Skin epidermis (tissue), 12 donors: ENCODE measurements around the gene INF2.
"Not testable (repeated sequence)": the region's sequence is repeated elsewhere in the genome, so short reads cannot be mapped to it uniquely, and the experiment has no call there.

ENCODE experiments used
- H3K27ac ChIP-seq, 21 experiments: fragments of 200-600 bp; sonication (generic) in 11 of 21; one replicate each; pipeline ENCODE4 v1.5.0; 2020; ENCODE audit warnings: mild to moderate bottlenecking in 3 of 21, inconsistent platforms in 2 of 21, moderate library complexity in 2 of 21
- H3K4me3 ChIP-seq, 7 experiments: fragments of 200-600 bp; sonication (generic) in 2 of 7; one replicate each; pipeline ENCODE4 v1.5.0; 2020; ENCODE audit warnings: inconsistent platforms in 2 of 7, mild to moderate bottlenecking in 2 of 7, moderate library complexity in 1 of 7

INF2 gene

GRCh38 chr14:104741108-104741802 is 51.8 kb downstream of the INF2 start:
- no peak overlapping the region for H3K4me3 ChIP-seq
- H3K27ac ChIP-seq: no peak overlapping the region

GRCh38 chr14:104741803-104742251 is 52.4 kb downstream of the INF2 start:
- H3K27ac ChIP-seq: no peak overlapping the region
- no peak overlapping the region for H3K4me3 ChIP-seq

- H3K27ac ChIP-seq: no peak overlapping the region
- H3K4me3 ChIP-seq: no peak overlapping the region
Measured at GRCh38 chr14:104742586-104743455, 53.4 kb downstream of the INF2 start.

DNA sequence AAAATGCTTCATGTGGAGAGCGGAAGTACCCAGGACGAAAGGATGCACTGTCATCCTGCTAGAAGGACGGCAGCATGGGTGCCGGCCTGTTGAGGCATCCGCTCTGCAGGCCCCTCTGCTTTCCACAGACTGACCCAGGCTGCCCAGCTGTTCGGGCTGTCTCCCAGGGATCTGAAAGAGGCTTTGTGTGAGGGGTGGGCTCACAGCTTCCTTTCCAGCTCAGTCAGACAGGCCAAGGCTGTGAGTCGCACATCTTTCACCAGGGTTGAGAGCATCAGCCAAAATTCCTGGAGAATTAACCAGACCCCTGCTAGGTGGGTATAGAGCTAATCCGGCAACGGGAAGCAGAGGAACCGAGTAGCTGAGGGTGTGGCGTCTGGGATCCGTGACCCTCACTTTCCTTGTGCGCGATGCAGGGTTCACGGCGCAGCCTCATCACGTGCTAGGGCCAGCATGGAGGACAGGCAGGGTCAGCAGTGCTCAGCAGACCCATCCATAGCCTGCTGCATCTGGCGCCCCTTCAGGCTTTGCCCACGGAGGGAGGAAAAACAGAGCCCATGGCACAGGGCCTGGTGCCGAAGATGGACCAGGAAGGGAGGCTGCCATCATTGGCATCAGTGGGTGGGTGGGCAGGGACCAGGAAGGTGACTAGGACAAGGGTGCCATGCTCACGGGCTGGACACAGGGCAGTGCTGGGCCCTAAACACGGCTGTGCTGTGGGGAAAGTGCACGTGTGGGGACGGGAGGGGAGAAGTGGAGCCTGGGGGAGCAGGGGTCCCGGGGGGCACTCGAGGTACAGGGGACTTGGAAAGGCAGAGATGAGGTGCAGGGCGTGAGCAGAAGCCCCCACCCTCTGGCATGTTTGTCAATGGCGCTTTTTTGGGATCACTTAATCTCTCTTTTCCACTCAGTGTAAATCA is 54.3 kb downstream of the INF2 start:
- Histone ChIP-seq H3K4me3 (no peak overlapping the region), H3K27ac (no peak overlapping the region)

- Histone ChIP-seq H3K4me3 (no peak overlapping the region), H3K27ac (no peak overlapping the region)
Measured at GRCh38 chr14:104744484-104744883, 55.1 kb downstream of the INF2 start.

GRCh38 chr14:104745431-104745830 is 56.0 kb downstream of the INF2 start:
- Histone ChIP-seq H3K27ac (no peak overlapping the region), H3K4me3 (no peak overlapping the region)

DNA sequence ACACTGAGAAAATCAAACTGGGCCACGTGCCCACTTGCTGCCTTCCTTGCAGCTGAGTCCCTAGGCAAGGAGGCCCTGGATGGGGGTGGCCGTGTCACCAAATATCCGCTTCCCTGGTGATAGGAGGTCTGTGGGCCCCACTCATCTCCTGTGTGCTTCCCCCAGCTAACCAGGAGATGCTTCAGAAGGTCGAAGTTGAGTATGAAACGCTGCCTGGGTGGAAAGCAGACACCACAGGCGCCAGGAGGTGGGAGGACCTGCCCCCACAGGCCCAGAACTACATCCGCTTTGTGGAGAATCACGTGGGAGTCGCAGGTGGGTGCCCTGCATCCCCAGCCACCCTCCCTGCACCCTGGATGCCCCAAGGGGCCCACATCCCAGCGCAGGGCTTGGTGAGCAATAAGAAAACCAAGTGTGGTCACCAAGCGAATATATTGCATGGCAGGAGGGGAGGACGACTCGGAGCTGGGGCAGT is 56.7 kb downstream of the INF2 start:
- Histone ChIP-seq H3K4me3 (no peak overlapping the region), H3K27ac (peak overlapping the region in 9 of 21 experiments; percentile 4 to 60 (median 35))

DNA sequence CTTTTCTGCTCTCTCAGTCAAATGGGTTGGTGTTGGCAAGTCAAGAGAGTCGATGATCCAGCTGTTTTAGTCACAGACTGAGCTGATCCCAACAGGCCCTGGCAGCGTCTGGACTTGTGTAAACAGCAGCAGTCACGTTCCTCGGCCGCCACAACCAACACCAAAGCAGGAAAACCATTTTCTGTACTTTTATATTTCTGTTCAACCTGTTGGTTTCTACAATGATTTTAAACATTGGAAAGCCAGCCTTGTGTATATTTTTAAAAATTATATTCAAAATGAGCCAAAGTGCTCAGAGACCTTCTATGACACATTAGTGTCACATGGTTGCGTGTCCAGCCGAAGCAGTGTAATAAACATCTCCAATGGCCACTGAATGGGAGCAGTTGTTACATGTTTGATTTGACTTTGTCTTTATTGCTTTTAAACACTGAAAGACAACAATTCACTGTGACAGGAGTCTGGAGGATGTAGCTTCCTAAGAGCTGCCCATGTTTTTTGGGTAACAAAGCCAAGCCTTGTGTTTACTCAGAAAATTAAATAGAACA is 57.6 kb downstream of the INF2 start:
- peak overlapping the region in 13 of 21 experiments; percentile 4 to 76 (median 27) for H3K27ac ChIP-seq
- no peak overlapping the region for H3K4me3 ChIP-seq

DNA sequence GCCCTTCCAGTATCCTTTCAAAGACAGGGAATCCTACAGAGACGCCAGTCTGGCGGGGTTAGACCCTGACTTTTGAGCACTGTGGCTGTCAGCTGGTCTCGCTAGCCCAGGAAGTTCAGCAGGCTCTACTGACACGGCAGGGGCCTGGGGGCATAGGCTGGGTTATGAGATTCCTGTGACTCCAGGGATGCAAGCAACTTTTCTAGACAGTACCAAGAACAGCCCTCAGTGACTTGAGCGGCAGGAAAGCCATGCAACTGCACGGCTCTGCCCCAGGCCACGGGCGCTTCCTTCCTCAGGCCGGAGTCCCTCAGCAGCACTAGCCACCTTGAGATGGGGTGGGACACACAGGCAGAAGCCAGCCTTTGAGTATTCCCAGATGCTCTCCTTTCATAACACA is 58.5 kb downstream of the INF2 start:
- H3K27ac ChIP-seq: peak overlapping the region in 9 of 21 experiments; percentile 6 to 76 (median 40)
- no peak overlapping the region for H3K4me3 ChIP-seq

DNA sequence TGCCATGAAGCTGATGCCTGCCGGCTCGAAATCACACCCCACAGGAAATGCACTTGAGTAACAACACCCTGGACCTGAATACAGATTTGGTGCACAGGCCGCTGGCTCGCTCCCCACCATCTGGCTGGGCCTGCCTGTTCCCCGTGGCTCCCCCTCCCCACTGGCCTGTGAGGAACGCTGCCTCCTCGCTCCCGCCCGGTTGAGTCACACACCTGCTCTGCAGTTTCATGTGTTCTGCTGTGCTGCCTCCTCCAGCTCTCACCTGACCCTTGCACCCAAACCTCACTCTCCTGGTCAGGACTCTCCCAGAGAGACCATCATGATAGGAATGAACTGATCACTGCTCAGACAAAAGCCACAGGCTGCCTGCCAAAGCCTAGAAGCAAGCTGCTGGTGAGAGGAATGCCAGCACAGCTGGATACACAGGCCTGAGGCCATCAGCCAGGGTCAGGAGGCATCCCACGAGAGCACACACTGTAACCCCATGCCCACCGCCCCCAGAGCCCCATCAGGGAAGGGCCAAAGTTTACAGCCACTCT is 59.8 kb downstream of the INF2 start:
- Histone ChIP-seq H3K27ac (peak overlapping the region in 5 of 21 experiments; percentile 5 to 76 (median 44)), H3K4me3 (no peak overlapping the region)

DNA sequence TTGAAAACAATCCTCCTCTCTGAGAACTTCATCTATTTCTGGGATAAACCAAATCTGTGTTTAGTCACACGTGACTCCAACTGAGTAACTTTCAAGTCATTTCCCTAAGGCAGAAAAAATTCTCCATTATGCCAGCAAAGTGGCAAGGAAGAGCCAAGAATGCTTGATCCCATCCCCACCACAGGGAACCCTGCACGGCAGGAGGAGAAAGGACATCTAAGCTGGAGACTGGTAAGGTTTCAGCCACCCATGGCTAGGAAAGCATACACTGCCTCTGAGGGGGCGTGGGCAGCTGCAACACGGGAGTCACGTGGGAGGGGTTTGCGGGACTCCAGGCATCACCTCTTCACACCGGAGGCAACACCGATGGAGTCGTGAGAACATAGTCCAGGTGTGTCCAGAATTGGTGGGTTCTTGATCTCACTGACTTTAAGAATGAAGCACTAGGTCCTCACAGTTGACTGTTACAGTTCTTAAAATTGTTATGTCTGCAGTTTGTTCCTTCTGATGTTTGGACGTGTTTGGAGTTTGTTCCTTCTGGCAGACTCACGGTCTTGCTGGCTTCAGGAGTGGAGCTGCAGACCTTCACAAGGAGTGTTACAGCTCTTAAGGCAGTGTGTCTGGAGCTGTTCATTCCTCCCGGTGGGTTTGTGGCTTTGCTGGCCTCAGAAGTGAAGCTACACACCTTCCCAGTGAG is 60.8 kb downstream of the INF2 start:
- Histone ChIP-seq H3K27ac (peak overlapping the region in 3 of 21 experiments; percentile 18 to 76 (median 44)), H3K4me3 (no peak overlapping the region)

- H3K27ac ChIP-seq: peak overlapping the region in 1 of 21 experiments; percentile 76
Measured at GRCh38 chr14:104750753-104751057, 61.3 kb downstream of the INF2 start.

GRCh38 chr14:104751539-104752422 is 62.4 kb downstream of the INF2 start:
- H3K27ac ChIP-seq: peak overlapping the region; percentile 37 to 96 (median 84)

More at GRCh38 chr14:104750753-104751057, 61.3 kb downstream of the INF2 start:
- H3K4me3 ChIP-seq: not testable (repeated sequence)

GRCh38 chr14:104752423-104752734 is 63.0 kb downstream of the INF2 start:
- H3K4me3 ChIP-seq: peak overlapping the region; percentile 65 to 99 (median 84)
- peak overlapping the region; percentile 37 to 96 (median 84) for H3K27ac ChIP-seq

More at GRCh38 chr14:104751539-104752422, 62.4 kb downstream of the INF2 start:
- H3K4me3 ChIP-seq: peak overlapping the region; percentile 65 to 99 (median 84)

- H3K4me3 ChIP-seq: peak within 1 kb of the TSS; percentile 65 to 99 (median 84)
- H3K27ac ChIP-seq: peak within 1 kb of the TSS; percentile 69 to 99 (median 92)
Measured at GRCh38 chr14:104752735-104753527, 63.5 kb downstream of the INF2 start, which contains the start of gene SIVA1. TSS of gene SIVA1 (plus strand) at chr14:104753147. CDS start at chr14:104753202, 55 bp downstream.

DNA sequence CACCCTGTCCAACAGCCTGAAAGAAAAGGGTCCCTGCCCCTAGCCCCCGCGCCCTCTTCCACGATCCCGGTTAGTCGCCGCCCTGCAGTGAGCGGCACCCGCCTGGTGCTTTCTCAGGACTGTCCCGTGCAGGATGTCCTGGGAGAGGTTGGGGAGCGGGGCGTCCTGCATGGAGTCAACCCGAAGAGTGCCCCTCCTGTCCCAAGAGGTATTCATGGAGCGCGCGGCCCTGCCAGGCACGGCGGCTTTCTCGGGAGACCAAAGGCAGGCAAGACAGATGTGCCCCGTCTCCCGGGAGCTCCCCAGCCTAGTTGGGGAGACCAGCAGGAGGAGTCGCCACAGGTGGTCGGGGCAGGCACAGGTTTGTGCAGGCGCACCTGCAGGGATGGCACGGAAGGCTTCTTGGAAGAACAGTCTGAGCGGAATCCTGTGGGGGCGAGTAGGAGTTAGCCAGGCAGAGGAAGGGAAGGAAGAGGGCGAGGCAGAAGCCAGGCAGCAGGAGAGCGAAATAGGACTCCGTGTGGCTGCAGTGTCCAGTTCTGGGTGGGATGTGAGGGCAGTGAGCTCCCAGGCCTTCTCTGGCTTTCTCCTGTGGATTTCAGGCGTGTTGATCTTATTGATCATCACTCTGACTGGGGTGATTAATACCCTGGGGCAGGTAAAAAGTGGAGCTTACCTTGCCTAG is 64.3 kb downstream of the INF2 start:
- H3K4me3 ChIP-seq: peak overlapping the region; percentile 65 to 99 (median 84)

More for the DNA sequence above, 64.3 kb downstream of the INF2 start:
- H3K27ac ChIP-seq: peak overlapping the region; percentile 69 to 99 (median 92)
